H9 (cell line): ENCODE data around the gene CCDC3. TPM values are rescaled to one million over a fixed set of nuclear protein-coding genes. Genes with fewer than 3 reads are reported as not detected.

ENCODE experiments used
- DNase-seq: peaks from one replicate; pipeline ENCODE4 v3.0.0-alpha.2; 2017
- H2AFZ ChIP-seq: one replicate; pipeline ENCODE4 v1.6.1; 2013; ENCODE audit warnings: mild to moderate bottlenecking, low read length, control low read depth, moderate library complexity
- H2AK5ac ChIP-seq: 2 replicates; pipeline ENCODE4 v1.6.1; 2013; ENCODE audit warnings: low read length, control low read depth, mixed read lengths; ENCODE audit not compliant: insufficient read length
- H2BK120ac ChIP-seq: one replicate; pipeline ENCODE4 v1.6.1; 2013; ENCODE audit warnings: low read depth, mild to moderate bottlenecking, low read length, control low read depth, inconsistent platforms; ENCODE audit not compliant: poor library complexity, severe bottlenecking
- H2BK12ac ChIP-seq: 2 replicates; pipeline ENCODE4 v1.6.1; 2013; ENCODE audit warnings: low read length, control low read depth, mixed read lengths, low read depth; ENCODE audit not compliant: insufficient read length
- H2BK15ac ChIP-seq: 2 replicates; pipeline ENCODE4 v1.6.1; 2013; ENCODE audit warnings: low read depth, low read length, control low read depth
- H2BK20ac ChIP-seq: one replicate; pipeline ENCODE4 v1.6.1; 2013; ENCODE audit warnings: low read depth, mild to moderate bottlenecking, low read length, control low read depth, inconsistent platforms; ENCODE audit not compliant: poor library complexity, severe bottlenecking
- H2BK5ac ChIP-seq: 2 replicates; pipeline ENCODE4 v1.6.1; 2013; ENCODE audit warnings: low read length, control low read depth, mixed read lengths; ENCODE audit not compliant: insufficient read length
- H3K14ac ChIP-seq: 2 replicates; pipeline ENCODE4 v1.6.1; 2013; ENCODE audit warnings: low read length, control low read depth; ENCODE audit not compliant: insufficient read depth
- H3K18ac ChIP-seq: 2 replicates; pipeline ENCODE4 v1.6.1; 2013; ENCODE audit warnings: low read depth, mild to moderate bottlenecking, mixed read lengths, low read length, control low read depth; ENCODE audit not compliant: insufficient read length
- H3K23ac ChIP-seq: 2 replicates; pipeline ENCODE4 v1.6.1; 2013; ENCODE audit warnings: low read length, control low read depth, mixed read lengths, low read depth; ENCODE audit not compliant: insufficient read length
- H3K23me2 ChIP-seq: 2 replicates; pipeline ENCODE4 v1.6.1; 2013; ENCODE audit warnings: low read depth, mild to moderate bottlenecking, mixed read lengths, low read length, control low read depth; ENCODE audit not compliant: insufficient read length, poor library complexity, severe bottlenecking
- H3K27ac ChIP-seq: 2 replicates; pipeline ENCODE4 v1.5.1; 2013; ENCODE audit warnings: low read length, control low read depth, mixed read lengths, low read depth; ENCODE audit not compliant: insufficient read length
- H3K27me3 ChIP-seq: 2 replicates; pipeline ENCODE4 v1.6.1; 2013; ENCODE audit warnings: low read length, control low read depth, inconsistent platforms; ENCODE audit not compliant: insufficient read depth
- H3K4ac ChIP-seq: 2 replicates; pipeline ENCODE4 v1.6.1; 2013; ENCODE audit warnings: low read depth, mild to moderate bottlenecking, control low read depth, inconsistent platforms, low read length, moderate library complexity
- H3K4me1 ChIP-seq: 2 replicates; pipeline ENCODE4 v1.6.1; 2013; ENCODE audit warnings: low read length, control low read depth, inconsistent platforms; ENCODE audit not compliant: insufficient read depth
- H3K4me2 ChIP-seq: 2 replicates; pipeline ENCODE4 v1.6.1; 2013; ENCODE audit warnings: low read length, control low read depth, mixed read lengths; ENCODE audit not compliant: insufficient read length, insufficient read depth
- H3K56ac ChIP-seq: 2 replicates; pipeline ENCODE4 v1.6.1; 2013; ENCODE audit warnings: low read depth, mild to moderate bottlenecking, mixed read lengths, low read length, control low read depth; ENCODE audit not compliant: insufficient read length
- H3K79me1 ChIP-seq: 2 replicates; pipeline ENCODE4 v1.6.1; 2013; ENCODE audit warnings: low read depth, mild to moderate bottlenecking, moderate library complexity, low read length, control low read depth, inconsistent platforms; ENCODE audit not compliant: insufficient read depth, poor library complexity, severe bottlenecking
- H3K79me2 ChIP-seq: 2 replicates; pipeline ENCODE4 v1.6.1; 2013; ENCODE audit warnings: low read length, control low read depth, inconsistent platforms; ENCODE audit not compliant: insufficient read depth
- H3K9ac ChIP-seq: 2 replicates; pipeline ENCODE4 v1.6.1; 2013; ENCODE audit warnings: low read length, control low read depth, mixed read lengths; ENCODE audit not compliant: insufficient read length; ENCODE audit errors: extremely low read depth
- H3K9me3 ChIP-seq: one replicate; pipeline ENCODE4 v1.6.1; 2013; ENCODE audit warnings: low read depth, low read length, inconsistent platforms; ENCODE audit not compliant: control insufficient read depth
- H3T11ph ChIP-seq: one replicate; pipeline ENCODE4 v1.6.1; 2013; ENCODE audit warnings: mild to moderate bottlenecking, low read length, control low read depth, inconsistent platforms
- H4K20me1 ChIP-seq: one replicate; pipeline ENCODE4 v1.6.1; 2013; ENCODE audit not compliant: control insufficient read depth, insufficient read length, insufficient read depth
- H4K5ac ChIP-seq: 2 replicates; pipeline ENCODE4 v1.6.1; 2013; ENCODE audit warnings: low read depth, mild to moderate bottlenecking, mixed read lengths, low read length, control low read depth; ENCODE audit not compliant: insufficient read length
- H4K8ac ChIP-seq: replicated peaks from 2 replicates; pipeline ENCODE4 v1.6.1; 2013; ENCODE audit warnings: low read length, control low read depth, mixed read lengths, low read depth; ENCODE audit not compliant: insufficient read length
- H4K91ac ChIP-seq: 2 replicates; pipeline ENCODE4 v1.6.1; 2013; ENCODE audit warnings: low read depth, mild to moderate bottlenecking, moderate library complexity, mixed read lengths, low read length, control low read depth; ENCODE audit not compliant: insufficient read length
- H3K27ac Mint-ChIP-seq, 3 experiments: 2 replicates in 2 of 3; 3 replicates in 1 of 3; pipeline ENCODE4 v1.8.0; 2020 to 2021; ENCODE audit warnings: mixed read lengths in 3 of 3, mild to moderate bottlenecking in 1 of 3, moderate library complexity in 1 of 3
- H3K27me3 Mint-ChIP-seq: 2 replicates; pipeline ENCODE4 v1.8.0; 2021; ENCODE audit warnings: low read depth, mild to moderate bottlenecking, moderate library complexity, mixed read lengths
- H3K36me3 Mint-ChIP-seq, 3 experiments: 2 replicates in 2 of 3; 3 replicates in 1 of 3; pipeline ENCODE4 v1.8.0; 2020 to 2021; ENCODE audit warnings: low read depth in 3 of 3, mixed read lengths in 3 of 3; ENCODE audit not compliant: insufficient read depth in 1 of 3
- H3K4me1 Mint-ChIP-seq, 2 experiments: 2 replicates each; pipeline ENCODE4 v1.8.0; 2020; ENCODE audit warnings: mixed read lengths in 2 of 2
- H3K4me3 Mint-ChIP-seq, 2 experiments: 2 replicates in 1 of 2; 3 replicates in 1 of 2; pipeline ENCODE4 v1.8.0; 2020 to 2021; ENCODE audit warnings: mild to moderate bottlenecking in 2 of 2, mixed read lengths in 2 of 2, moderate library complexity in 1 of 2
- H3K9me3 Mint-ChIP-seq, 2 experiments: 2 replicates in 1 of 2; 3 replicates in 1 of 2; pipeline ENCODE4 v1.8.0; 2020; ENCODE audit warnings: mild to moderate bottlenecking in 2 of 2, mixed read lengths in 2 of 2, moderate library complexity in 1 of 2
- whole genome bisulfite sequencing: extraction: QIAGEN DNeasy Blood & Tissue Kit; methylation state at CpG from one replicate; pipeline ENCODE4 v1.1.7; 2013; ENCODE audit warnings: missing lambda C conversion rate, low lambda C conversion rate, mixed read lengths; ENCODE audit not compliant: insufficient read length; ENCODE audit errors: extremely low coverage; 5-methylcytosine and 5-hydroxymethylcytosine counted together
- total RNA-seq: library from RNA; stranded (reverse); gene quantifications from 2 replicates; pipeline ENCODE4 v1.2.1, GENCODE V29; 2021
- TF ChIP-seq, protein P1 (sequence below): fragments of 200-600 bp; sonication (generic); conservative IDR thresholded peaks from 3 replicates; pipeline ENCODE4 v1.8.0; 2021; ENCODE audit warnings: antibody characterized with exemption, mild to moderate bottlenecking

CCDC3 gene
- total RNA-seq, 1 experiment from 2014 or later = 2.3 TPM

DNA sequence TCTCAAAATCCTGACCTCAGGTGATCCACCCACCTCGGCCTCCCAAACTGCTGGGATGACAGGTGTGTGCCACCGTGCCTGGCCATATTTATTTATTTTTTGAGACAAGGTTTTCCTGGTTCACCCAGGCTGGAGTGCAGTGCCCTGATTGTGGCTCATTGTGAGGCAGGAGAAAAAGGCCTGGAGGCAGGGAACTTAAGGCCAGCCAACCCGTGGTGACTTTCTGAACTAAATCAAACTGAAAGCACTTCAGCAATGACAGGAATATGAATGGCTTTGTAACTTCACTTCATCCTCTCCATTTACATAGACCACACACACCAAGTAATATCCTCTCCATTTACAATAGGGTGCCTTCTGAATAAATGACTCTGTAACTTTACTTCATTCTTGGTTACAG lies 124.4 kb downstream of the CCDC3 start:
- no peak overlapping the region for H2AFZ ChIP-seq
- H3K14ac ChIP-seq = no peak overlapping the region
- H4K5ac ChIP-seq = no peak overlapping the region
- Mint-ChIP-seq H3K36me3 (no peaks in the 10 kb centered on the region), H3K27me3 (peaks cover 2% of the 10 kb centered on the region; the same call in 1 of the 2 replicates), H3K4me3 (no peak overlapping the region), H3K4me1 (peaks cover 6 to 11% of the 10 kb centered on the region in 2 experiments), H3K27ac (no peak overlapping the region), H3K9me3 (peaks cover 0 to 8% of the 10 kb centered on the region in 2 experiments; a peak in 2 of 5 replicates)
- no peak overlapping the region for H4K91ac ChIP-seq
- H2BK12ac ChIP-seq = no peak overlapping the region
- no peak overlapping the region for H2BK15ac ChIP-seq
- H4K20me1 ChIP-seq = no peaks in the 10 kb centered on the region
- no peak overlapping the region for H2BK120ac ChIP-seq
- H3K9ac ChIP-seq = no peak overlapping the region
- no peak overlapping the region for H3K4me2 ChIP-seq
- no peak overlapping the region for H4K8ac ChIP-seq
- H3K56ac ChIP-seq = no peak overlapping the region
- H3K27ac ChIP-seq = no peak overlapping the region
- no peaks in the 10 kb centered on the region for H3K4me1 ChIP-seq
- no peak for DNase-seq
- H3K18ac ChIP-seq = no peak overlapping the region
- TF ChIP-seq, protein P1, sequence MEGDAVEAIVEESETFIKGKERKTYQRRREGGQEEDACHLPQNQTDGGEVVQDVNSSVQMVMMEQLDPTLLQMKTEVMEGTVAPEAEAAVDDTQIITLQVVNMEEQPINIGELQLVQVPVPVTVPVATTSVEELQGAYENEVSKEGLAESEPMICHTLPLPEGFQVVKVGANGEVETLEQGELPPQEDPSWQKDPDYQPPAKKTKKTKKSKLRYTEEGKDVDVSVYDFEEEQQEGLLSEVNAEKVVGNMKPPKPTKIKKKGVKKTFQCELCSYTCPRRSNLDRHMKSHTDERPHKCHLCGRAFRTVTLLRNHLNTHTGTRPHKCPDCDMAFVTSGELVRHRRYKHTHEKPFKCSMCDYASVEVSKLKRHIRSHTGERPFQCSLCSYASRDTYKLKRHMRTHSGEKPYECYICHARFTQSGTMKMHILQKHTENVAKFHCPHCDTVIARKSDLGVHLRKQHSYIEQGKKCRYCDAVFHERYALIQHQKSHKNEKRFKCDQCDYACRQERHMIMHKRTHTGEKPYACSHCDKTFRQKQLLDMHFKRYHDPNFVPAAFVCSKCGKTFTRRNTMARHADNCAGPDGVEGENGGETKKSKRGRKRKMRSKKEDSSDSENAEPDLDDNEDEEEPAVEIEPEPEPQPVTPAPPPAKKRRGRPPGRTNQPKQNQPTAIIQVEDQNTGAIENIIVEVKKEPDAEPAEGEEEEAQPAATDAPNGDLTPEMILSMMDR = no peak
- H3K27me3 ChIP-seq = no peaks in the 10 kb centered on the region
- no peaks in the 10 kb centered on the region for H3K79me1 ChIP-seq
- H2AK5ac ChIP-seq = no peak overlapping the region
- H3K79me2 ChIP-seq = no peaks in the 10 kb centered on the region
- no peak overlapping the region for H2BK5ac ChIP-seq
- H3T11ph ChIP-seq = no peak overlapping the region
- WGBS = no CpG with 5 or more reads among the region's 3 CpGs
- no peak overlapping the region for H3K23ac ChIP-seq
- H3K23me2 ChIP-seq = no peaks in the 10 kb centered on the region
- H3K9me3 ChIP-seq = no peaks in the 10 kb centered on the region
- H3K4ac ChIP-seq = no peak overlapping the region
- H2BK20ac ChIP-seq = no peak overlapping the region
